Suprapubic skin (tissue), 4 donors: ENCODE measurements around the gene TAC3.

Experiments used
- CTCF ChIP-seq, 2 donors: fragments of 200-600 bp in 1 of 2; fragments of 450-650 bp in 1 of 2; sonication (generic) in 1 of 2; IDR thresholded peaks; one replicate each; pipeline ENCODE4 v1.5.1; 2016 to 2019; ENCODE audit warnings: antibody characterized with exemption in 2 of 2, mild to moderate bottlenecking in 1 of 2, moderate library complexity in 1 of 2
- POLR2A ChIP-seq, 2 donors: fragments of 450-650 bp; IDR thresholded peaks; one replicate each; pipeline ENCODE4 v1.6.1; 2017; ENCODE audit warnings: antibody characterized with exemption in 2 of 2, mild to moderate bottlenecking in 2 of 2, moderate library complexity in 2 of 2
- POLR2AphosphoS5 ChIP-seq, 3 donors: sonication (generic); formaldehyde crosslinking; IDR thresholded peaks; one replicate each; pipeline ENCODE4 v1.6.1; 2017; ENCODE audit warnings: antibody characterized with exemption in 3 of 3

- TF ChIP-seq CTCF (IDR thresholded peaks at IDR 0.05): no peak
- TF ChIP-seq POLR2AphosphoS5 (IDR thresholded peaks at IDR 0.05): no peak
- TF ChIP-seq POLR2A (IDR thresholded peaks at IDR 0.05): no peak
These were observed 47.8 kb upstream of the TAC3 start for GRCh38 chr12:57063991-57064685.
